ENCODE data around the gene TMEM163.

The TMEM163 gene

DNA sequence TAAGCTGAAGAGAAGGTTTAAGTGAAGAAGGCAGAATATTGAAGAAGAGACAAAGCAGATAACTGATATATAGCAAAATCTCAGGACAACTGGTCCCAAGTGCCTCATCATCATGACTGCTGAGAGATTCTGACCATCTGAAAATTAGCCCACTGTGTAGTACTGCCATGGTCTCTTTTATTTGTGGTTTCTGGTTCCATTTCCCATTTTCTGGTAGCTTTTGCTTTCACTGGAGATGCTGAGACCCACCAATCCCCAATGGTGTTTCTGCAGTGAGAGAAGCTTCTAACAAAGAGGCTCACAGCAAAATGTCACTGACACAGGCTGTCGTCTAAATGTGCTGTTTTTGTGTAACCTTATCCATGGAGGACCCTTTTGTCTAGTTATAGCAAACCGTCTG lies 79.5 kb downstream of the TMEM163 start:
- TF ChIP-seq CEBPB (IDR thresholded peaks at IDR 0.05) (no peak), CREB1 (IDR thresholded peaks at IDR 0.05; ENCODE audit: low read depth) (no peak), RAD21 (IDR thresholded peaks at IDR 0.05; ENCODE audit: low read depth) (no peak), YY1 (IDR thresholded peaks at IDR 0.05; ENCODE audit: low read depth) (no peak)
- TF ChIP-seq, protein P1, sequence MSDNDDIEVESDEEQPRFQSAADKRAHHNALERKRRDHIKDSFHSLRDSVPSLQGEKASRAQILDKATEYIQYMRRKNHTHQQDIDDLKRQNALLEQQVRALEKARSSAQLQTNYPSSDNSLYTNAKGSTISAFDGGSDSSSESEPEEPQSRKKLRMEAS (IDR thresholded peaks at IDR 0.05), result no peak
- TF ChIP-seq, protein P2, sequence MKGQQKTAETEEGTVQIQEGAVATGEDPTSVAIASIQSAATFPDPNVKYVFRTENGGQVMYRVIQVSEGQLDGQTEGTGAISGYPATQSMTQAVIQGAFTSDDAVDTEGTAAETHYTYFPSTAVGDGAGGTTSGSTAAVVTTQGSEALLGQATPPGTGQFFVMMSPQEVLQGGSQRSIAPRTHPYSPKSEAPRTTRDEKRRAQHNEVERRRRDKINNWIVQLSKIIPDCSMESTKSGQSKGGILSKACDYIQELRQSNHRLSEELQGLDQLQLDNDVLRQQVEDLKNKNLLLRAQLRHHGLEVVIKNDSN (IDR thresholded peaks at IDR 0.05), result no peak
- TF ChIP-seq, protein P3, sequence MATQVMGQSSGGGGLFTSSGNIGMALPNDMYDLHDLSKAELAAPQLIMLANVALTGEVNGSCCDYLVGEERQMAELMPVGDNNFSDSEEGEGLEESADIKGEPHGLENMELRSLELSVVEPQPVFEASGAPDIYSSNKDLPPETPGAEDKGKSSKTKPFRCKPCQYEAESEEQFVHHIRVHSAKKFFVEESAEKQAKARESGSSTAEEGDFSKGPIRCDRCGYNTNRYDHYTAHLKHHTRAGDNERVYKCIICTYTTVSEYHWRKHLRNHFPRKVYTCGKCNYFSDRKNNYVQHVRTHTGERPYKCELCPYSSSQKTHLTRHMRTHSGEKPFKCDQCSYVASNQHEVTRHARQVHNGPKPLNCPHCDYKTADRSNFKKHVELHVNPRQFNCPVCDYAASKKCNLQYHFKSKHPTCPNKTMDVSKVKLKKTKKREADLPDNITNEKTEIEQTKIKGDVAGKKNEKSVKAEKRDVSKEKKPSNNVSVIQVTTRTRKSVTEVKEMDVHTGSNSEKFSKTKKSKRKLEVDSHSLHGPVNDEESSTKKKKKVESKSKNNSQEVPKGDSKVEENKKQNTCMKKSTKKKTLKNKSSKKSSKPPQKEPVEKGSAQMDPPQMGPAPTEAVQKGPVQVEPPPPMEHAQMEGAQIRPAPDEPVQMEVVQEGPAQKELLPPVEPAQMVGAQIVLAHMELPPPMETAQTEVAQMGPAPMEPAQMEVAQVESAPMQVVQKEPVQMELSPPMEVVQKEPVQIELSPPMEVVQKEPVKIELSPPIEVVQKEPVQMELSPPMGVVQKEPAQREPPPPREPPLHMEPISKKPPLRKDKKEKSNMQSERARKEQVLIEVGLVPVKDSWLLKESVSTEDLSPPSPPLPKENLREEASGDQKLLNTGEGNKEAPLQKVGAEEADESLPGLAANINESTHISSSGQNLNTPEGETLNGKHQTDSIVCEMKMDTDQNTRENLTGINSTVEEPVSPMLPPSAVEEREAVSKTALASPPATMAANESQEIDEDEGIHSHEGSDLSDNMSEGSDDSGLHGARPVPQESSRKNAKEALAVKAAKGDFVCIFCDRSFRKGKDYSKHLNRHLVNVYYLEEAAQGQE (IDR thresholded peaks at IDR 0.05; ENCODE audit: low read depth), result no peak

- no peak for TF ChIP-seq EGR1 (IDR thresholded peaks at IDR 0.05)
- no peak for TF ChIP-seq ZBTB7A (IDR thresholded peaks at IDR 0.05; ENCODE audit: low read depth)
- TF ChIP-seq TCF12 (IDR thresholded peaks at IDR 0.05; ENCODE audit: low read depth), result no peak
- no peak for TF ChIP-seq CREB1 (IDR thresholded peaks at IDR 0.05; ENCODE audit: low read depth)
- no peak for TF ChIP-seq CEBPB (IDR thresholded peaks at IDR 0.05)
- no peak for TF ChIP-seq TAF1 (IDR thresholded peaks at IDR 0.05; ENCODE audit: low read depth)
- no peak for TF ChIP-seq NFIC (IDR thresholded peaks at IDR 0.05)
- TF ChIP-seq, protein P2 (IDR thresholded peaks at IDR 0.05), result no peak
- TF ChIP-seq, protein P1 (IDR thresholded peaks at IDR 0.05), result no peak
These were observed 82.1 kb downstream of the TMEM163 start for GRCh38 chr2:134636714-134637113.

GRCh38 chr2:134634054-134634753 lies 84.6 kb downstream of the TMEM163 start:
- no peak for TF ChIP-seq CREB1 (IDR thresholded peaks at IDR 0.05; ENCODE audit: low read depth)
- no peak for TF ChIP-seq FOXM1 (IDR thresholded peaks at IDR 0.05; ENCODE audit: borderline replicate concordance, low read depth)
- TF ChIP-seq TEAD4 (IDR thresholded peaks at IDR 0.05), result no peak
- TF ChIP-seq EP300 (IDR thresholded peaks at IDR 0.05; ENCODE audit: borderline replicate concordance), result no peak
- TF ChIP-seq RAD21 (IDR thresholded peaks at IDR 0.05; ENCODE audit: low read depth), result no peak
- no peak for TF ChIP-seq TCF12 (IDR thresholded peaks at IDR 0.05; ENCODE audit: low read depth)
- no peak for TF ChIP-seq YY1 (IDR thresholded peaks at IDR 0.05; ENCODE audit: low read depth)
- TF ChIP-seq, protein P3 (IDR thresholded peaks at IDR 0.05; ENCODE audit: low read depth), result no peak
- TF ChIP-seq TAF1 (IDR thresholded peaks at IDR 0.05; ENCODE audit: low read depth), result no peak
- TF ChIP-seq, protein P1 (IDR thresholded peaks at IDR 0.05), result no peak
- TF ChIP-seq ZBTB7A (IDR thresholded peaks at IDR 0.05; ENCODE audit: low read depth), result no peak
- TF ChIP-seq NFIC (IDR thresholded peaks at IDR 0.05), result no peak
- TF ChIP-seq, protein P2 (IDR thresholded peaks at IDR 0.05), result no peak

GRCh38 chr2:134630504-134631159 lies 88.2 kb downstream of the TMEM163 start:
- TF ChIP-seq, protein P2 (IDR thresholded peaks at IDR 0.05), result no peak
- TF ChIP-seq EGR1 (IDR thresholded peaks at IDR 0.05) (no peak), CREB1 (IDR thresholded peaks at IDR 0.05; ENCODE audit: low read depth) (no peak), FOXM1 (IDR thresholded peaks at IDR 0.05; ENCODE audit: borderline replicate concordance, low read depth) (no peak), TEAD4 (IDR thresholded peaks at IDR 0.05) (no peak), RAD21 (IDR thresholded peaks at IDR 0.05; ENCODE audit: low read depth) (no peak), CEBPB (IDR thresholded peaks at IDR 0.05) (no peak), YY1 (IDR thresholded peaks at IDR 0.05; ENCODE audit: low read depth) (no peak), NFIC (IDR thresholded peaks at IDR 0.05) (no peak), TAF1 (IDR thresholded peaks at IDR 0.05; ENCODE audit: low read depth) (no peak), TCF12 (IDR thresholded peaks at IDR 0.05; ENCODE audit: low read depth) (no peak), EP300 (IDR thresholded peaks at IDR 0.05; ENCODE audit: borderline replicate concordance) (no peak), ZBTB7A (IDR thresholded peaks at IDR 0.05; ENCODE audit: low read depth) (no peak)
- TF ChIP-seq, protein P1 (IDR thresholded peaks at IDR 0.05), result no peak
- TF ChIP-seq, protein P3 (IDR thresholded peaks at IDR 0.05; ENCODE audit: low read depth), result no peak
